Gastrocnemius medialis (tissue), 4 donors: ENCODE measurements around the gene NDC1.

Source experiments
- CTCF ChIP-seq, 5 experiments: fragments of 450-650 bp in 3 of 5; fragments of 200-600 bp in 2 of 5; sonication (generic) in 2 of 5; IDR thresholded peaks in 4 of 5; conservative IDR thresholded peaks in 1 of 5; 1 replicate in 4 of 5; 2 replicates in 1 of 5; pipeline ENCODE4 v1.5.1; 2016 to 2019; ENCODE audit warnings: antibody characterized with exemption in 5 of 5, mild to moderate bottlenecking in 3 of 5, moderate library complexity in 3 of 5
- POLR2A ChIP-seq, 2 donors: fragments of 450-650 bp; IDR thresholded peaks; one replicate each; pipeline ENCODE4 v1.6.1; 2017; ENCODE audit warnings: antibody characterized with exemption in 2 of 2, mild to moderate bottlenecking in 2 of 2, moderate library complexity in 2 of 2

- no peak for TF ChIP-seq CTCF (IDR thresholded peaks at IDR 0.05 in 4 of 5, conservative IDR thresholded peaks at IDR 0.05 in 1 of 5)
- TF ChIP-seq POLR2A (IDR thresholded peaks at IDR 0.05): no peak
Observed at GRCh38 chr1:53735681-53736080, 102.4 kb downstream of the NDC1 start.
